Spinal cord (tissue), 10 donors: ENCODE results near the gene ABCE1. TPM values are rescaled to one million over a fixed set of nuclear protein-coding genes. Genes with fewer than 3 reads are reported as not detected.

Experiments used
- DNase-seq, 6 donors: peaks; one replicate each; pipeline versions ENCODE4 v3.0.0 to v3.0.0-alpha.2; 2013 to 2015; ENCODE audit warnings: low spot score in 6 of 6, low read depth in 4 of 6
- H3K27ac ChIP-seq: one replicate; pipeline ENCODE4 v1.5.1; 2013; ENCODE audit warnings: low read depth, low read length, control low read depth
- H3K27me3 ChIP-seq: one replicate; pipeline ENCODE4 v1.6.1; 2013; ENCODE audit warnings: low read length; ENCODE audit not compliant: control insufficient read depth, insufficient read depth
- H3K36me3 ChIP-seq: one replicate; pipeline ENCODE4 v1.6.1; 2013; ENCODE audit warnings: low read length; ENCODE audit not compliant: control insufficient read depth, insufficient read depth
- H3K4me1 ChIP-seq: one replicate; pipeline ENCODE4 v1.6.1; 2013; ENCODE audit warnings: low read length; ENCODE audit not compliant: control insufficient read depth, insufficient read depth
- H3K4me3 ChIP-seq: one replicate; pipeline ENCODE4 v1.5.1; 2013; ENCODE audit warnings: low read depth, low read length, control low read depth
- H3K9me3 ChIP-seq: one replicate; pipeline ENCODE4 v1.6.1; 2013; ENCODE audit warnings: low read length; ENCODE audit not compliant: control insufficient read depth, insufficient read depth
- WGBS: methylation state at CpG from one replicate; pipeline ENCODE4 v1.1.5; 2013; ENCODE audit warnings: missing lambda C conversion rate; ENCODE audit not compliant: insufficient coverage; 5-methylcytosine and 5-hydroxymethylcytosine counted together
- long read RNA-seq, 4 donors: transcript quantifications; one replicate each; lab custom pipeline, GENCODE V29; 2026
- polyA plus RNA-seq, 2 donors: library from polyadenylated mRNA; unstranded; fragments of 120-200 nt; gene quantifications; one replicate each; pipeline ENCODE4 v1.2.1, GENCODE V29; 2013; ENCODE audit not compliant: insufficient read length in 2 of 2
- total RNA-seq, 2 donors: library from RNA; depleted of rRNA in 1 of 2; stranded (reverse); fragments of 120-200 nt in 1 of 2; fragments of >200 nt in 1 of 2; gene quantifications; one replicate each; pipeline versions ENCODE4 v1.2.3 to v1.2.4, GENCODE V29; 2013 to 2014
- donor health status: healthy.

ABCE1 gene
- 100 to 1,000 TPM in 1 of 2 donors, 10 to 100 TPM in 1; 87.4 to 117 TPM for total RNA-seq
- polyA plus RNA-seq, result 10 to 100 TPM; 50.4 to 60.5 TPM
- long read RNA-seq, donor 1, transcript ABCE1-201 (18 exons, 3,921 nt), result major isoform, 13 of 35 reads
- long read RNA-seq, donor 1, partial matches to known transcripts, result 20 of 35 reads
- long read RNA-seq, donor 1, other reads (novel, unspliced or antisense), result 0 of 35 reads
- long read RNA-seq, donor 2, partial matches to known transcripts, result 0 of 4 reads
- long read RNA-seq, donor 2, other reads (novel, unspliced or antisense), result 0 of 4 reads
- long read RNA-seq, donor 3, transcript ABCE1-201 (18 exons, 3,921 nt), result major isoform, 6 of 18 reads
- long read RNA-seq, donor 3, partial matches to known transcripts, result 12 of 18 reads
- long read RNA-seq, donor 3, other reads (novel, unspliced or antisense), result 0 of 18 reads
- long read RNA-seq, donor 4, transcript ABCE1-201 (18 exons, 3,921 nt), result major isoform, 6 of 26 reads
- long read RNA-seq, donor 4, partial matches to known transcripts, result 19 of 26 reads
- long read RNA-seq, donor 4, other reads (novel, unspliced or antisense), result 0 of 26 reads

GRCh38 chr4:145097821-145098674 is at the start of gene ABCE1, which contains the start of gene ANAPC10:
Gene ABCE1, plus strand, starts transcription at chr4:145098311. Its CDS starts 6,102 bp downstream, at chr4:145104413.
Gene ANAPC10, minus strand, starts transcription at chr4:145098196. Its CDS starts 2,097 bp downstream, at chr4:145096099.
- WGBS, result 0% methylated on average over 67 of the region's 67 CpGs
- peaks cover 7% of the 10 kb centered on the region for H3K4me1 ChIP-seq

GRCh38 chr4:145048817-145049216 is 49.3 kb upstream of the ABCE1 start:
- H3K36me3 ChIP-seq, result no peaks in the 10 kb centered on the region
- no peak overlapping the region for H3K4me3 ChIP-seq
- no peaks in the 10 kb centered on the region for H3K4me1 ChIP-seq
- no peaks in the 10 kb centered on the region for H3K27me3 ChIP-seq
- no peak overlapping the region for H3K27ac ChIP-seq
- H3K9me3 ChIP-seq, result no peaks in the 10 kb centered on the region
- no peak for DNase-seq

More at GRCh38 chr4:145097821-145098674, at the start of gene ABCE1, which contains the start of gene ANAPC10:
- peak within 1 kb of the TSS; percentile 83 for H3K27ac ChIP-seq
- H3K36me3 ChIP-seq, result peaks cover 4% of the 10 kb centered on the region
- peak; percentile 96 to 99 (median 97) for DNase-seq
- no peaks in the 10 kb centered on the region for H3K9me3 ChIP-seq
- H3K27me3 ChIP-seq, result no peaks in the 10 kb centered on the region
- H3K4me3 ChIP-seq, result peak within 1 kb of the TSS; percentile 58

- Histone ChIP-seq H3K9me3 (no peaks in the 10 kb centered on the region), H3K4me1 (no peaks in the 10 kb centered on the region), H3K27me3 (no peaks in the 10 kb centered on the region), H3K27ac (no peak overlapping the region), H3K36me3 (no peaks in the 10 kb centered on the region), H3K4me3 (no peak overlapping the region)
- no peak for DNase-seq
- 86% methylated on average over 1 of the region's 1 CpG for WGBS
These were observed 48.9 kb upstream of the ABCE1 start for GRCh38 chr4:145049241-145049640.

DNA sequence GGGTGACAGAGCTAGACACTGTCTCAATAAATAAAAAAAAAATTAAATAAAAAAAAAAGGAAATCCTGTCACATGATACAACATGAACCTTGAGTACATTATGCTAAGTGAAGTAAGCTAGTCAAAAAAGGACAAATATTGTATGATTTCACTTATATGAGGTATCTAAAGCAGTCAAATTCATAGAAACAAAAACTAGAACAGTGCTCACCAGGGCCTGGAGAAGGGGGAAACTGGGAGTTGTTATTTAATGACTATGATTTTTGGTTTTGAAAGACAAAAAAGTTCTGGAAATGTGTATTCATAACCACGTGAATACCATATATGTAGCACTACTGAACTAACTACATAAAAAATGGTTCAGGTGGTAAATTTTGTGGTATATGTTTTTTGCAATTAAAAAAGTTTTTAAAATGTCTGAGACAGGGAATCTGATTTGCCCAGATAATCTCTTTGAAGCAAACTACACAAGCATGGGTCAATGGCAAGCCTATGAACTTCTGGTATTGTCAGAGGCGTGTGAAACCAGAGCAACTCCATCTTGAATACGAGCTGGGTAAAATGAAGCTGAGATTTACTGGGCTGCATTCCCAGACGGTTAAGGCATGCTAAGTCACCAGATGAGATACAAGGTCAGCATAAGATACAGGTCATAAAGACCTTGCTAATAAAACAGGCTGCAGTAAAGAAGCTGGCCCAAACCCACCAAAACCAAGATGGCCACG is 42.4 kb upstream of the ABCE1 start:
- WGBS, result 81% methylated on average over 4 of the region's 5 CpGs
- Histone ChIP-seq H3K4me1 (no peaks in the 10 kb centered on the region), H3K36me3 (peaks cover 3% of the 10 kb centered on the region), H3K4me3 (no peak overlapping the region), H3K27ac (no peak overlapping the region), H3K9me3 (no peaks in the 10 kb centered on the region), H3K27me3 (no peaks in the 10 kb centered on the region)
- no peak for DNase-seq

- no peaks in the 10 kb centered on the region for H3K9me3 ChIP-seq
- DNase-seq, result no peak
- H3K36me3 ChIP-seq, result peaks cover 3% of the 10 kb centered on the region
- H3K4me1 ChIP-seq, result no peaks in the 10 kb centered on the region
- H3K27me3 ChIP-seq, result no peaks in the 10 kb centered on the region
- H3K4me3 ChIP-seq, result no peak overlapping the region
- WGBS, result 100% methylated on average over 1 of the region's 6 CpGs
- no peak overlapping the region for H3K27ac ChIP-seq
These were observed 41.6 kb upstream of the ABCE1 start for GRCh38 chr4:145056325-145057130.

GRCh38 chr4:145058256-145058655 is 39.9 kb upstream of the ABCE1 start:
- no peaks in the 10 kb centered on the region for H3K27me3 ChIP-seq
- DNase-seq, result no peak
- H3K27ac ChIP-seq, result no peak overlapping the region
- H3K4me1 ChIP-seq, result no peaks in the 10 kb centered on the region
- no peak overlapping the region for H3K4me3 ChIP-seq
- H3K9me3 ChIP-seq, result no peaks in the 10 kb centered on the region
- H3K36me3 ChIP-seq, result peaks cover 3% of the 10 kb centered on the region

- Histone ChIP-seq H3K4me1 (no peaks in the 10 kb centered on the region), H3K9me3 (no peaks in the 10 kb centered on the region), H3K36me3 (no peaks in the 10 kb centered on the region), H3K27ac (no peak overlapping the region), H3K4me3 (no peak overlapping the region), H3K27me3 (no peaks in the 10 kb centered on the region)
- WGBS, result no CpG with 5 or more reads among the region's 6 CpGs
- peak in 4 of 6 donors; percentile 26 to 89 (median 59) for DNase-seq
These were observed 36.7 kb upstream of the ABCE1 start for GRCh38 chr4:145061318-145061920.

DNA sequence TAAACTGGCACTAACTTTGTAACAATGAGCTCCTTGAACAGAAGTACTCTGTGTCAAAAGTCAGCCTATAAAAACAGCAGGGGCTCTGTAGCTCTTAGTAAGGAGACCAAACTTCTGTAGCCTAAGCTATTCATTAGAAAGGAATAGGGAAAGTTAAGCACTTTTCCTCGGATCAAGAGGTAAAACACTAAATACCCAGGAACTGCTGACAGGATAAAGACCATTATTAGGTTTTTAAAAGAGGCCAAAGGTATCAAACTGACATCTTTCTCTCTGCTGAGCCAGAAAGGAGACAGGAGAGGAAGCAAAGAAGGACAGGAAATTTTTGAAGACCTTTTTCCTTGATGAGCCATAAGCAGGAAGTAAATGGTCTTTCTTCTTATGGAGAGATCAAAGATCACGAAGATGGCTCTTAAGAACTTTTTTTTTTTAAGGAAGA is 32.0 kb upstream of the ABCE1 start:
- Histone ChIP-seq H3K27me3 (no peaks in the 10 kb centered on the region), H3K4me1 (no peaks in the 10 kb centered on the region), H3K27ac (no peak overlapping the region), H3K9me3 (no peaks in the 10 kb centered on the region), H3K36me3 (no peaks in the 10 kb centered on the region), H3K4me3 (no peak overlapping the region)
- peak in 4 of 6 donors; percentile 28 to 63 (median 48) for DNase-seq
- WGBS, result no CpG with 5 or more reads among the region's 2 CpGs
